HCT116 (cell line): ENCODE data around the gene MZB1. TPM values are rescaled to one million over a fixed set of nuclear protein-coding genes. Genes with fewer than 3 reads are reported as not detected.

ENCODE experiments used
- ATAC-seq: fragments of 200-7000 bp; cut with Tn5 transposase; 2 replicates; pipeline ENCODE4 v1.9.1; 2020; ENCODE audit warnings: mild to moderate bottlenecking, moderate library complexity
- BruUV-seq: library from RNA; stranded (reverse); fragments of 400-500 nt; replicated peaks from 2 replicates; lab custom pipeline; 2021; lab: Mats Ljungman, UMichigan
- CTCF ChIA-PET: fragments of 300-600 bp; sonication (Branson Sonifier 250); formaldehyde crosslinking; loops from one replicate; lab custom pipeline; 2021; ENCODE audit warnings: antibody characterized with exemption; lab: Charles Lee
- POLR2A ChIA-PET: fragments of 300-600, 350-600 bp; sonication (Branson Sonifier 250); formaldehyde crosslinking; loops from one replicate; lab custom pipeline; 2021; ENCODE audit warnings: antibody characterized with exemption; lab: Charles Lee
- RAD21 ChIA-PET, 2 experiments: fragments of 300-600 bp; sonication (Branson Sonifier 250); formaldehyde crosslinking; loops; one replicate each; lab custom pipeline; 2023; ENCODE audit warnings: low total read pairs in 2 of 2; ENCODE audit not compliant: uncharacterized antibody in 2 of 2, unreplicated experiment in 2 of 2, low non-redundant PET in 1 of 2; lab: Charles Lee
- DNase-seq: peaks from one replicate; pipeline ENCODE4 v3.0.0-alpha.2; 2010; ENCODE audit warnings: low read depth, low spot score
- H2AFZ ChIP-seq: fragments of 200-600 bp; shearing (Covaris generic), sonication (generic); 2 replicates; pipeline ENCODE4 v1.6.1; 2017; ENCODE audit warnings: low read depth, mixed run types, mixed read lengths, antibody characterized with exemption, low read length; ENCODE audit not compliant: poor library complexity, severe bottlenecking
- H3K27ac ChIP-seq: 2 replicates; pipeline ENCODE4 v1.5.1; 2012; ENCODE audit warnings: low read depth, low read length
- H3K27me3 ChIP-seq: fragments of 200-600 bp; sonication (generic); 2 replicates; pipeline ENCODE4 v1.6.1; 2016; ENCODE audit warnings: mixed run types, low read length, mixed read lengths; ENCODE audit not compliant: insufficient read depth
- H3K36me3 ChIP-seq, 2 experiments: fragments of 200-500 bp in 1 of 2; fragments of 200-600 bp in 1 of 2; sonication (Bioruptor generic) in 1 of 2; sonication (generic) in 1 of 2; 2 replicates each; pipeline versions ENCODE4 v1.5.1 to v1.6.1; 2014 to 2016; ENCODE audit warnings: low read length in 2 of 2, inconsistent platforms in 1 of 2, mixed read lengths in 1 of 2, mixed run types in 1 of 2; ENCODE audit not compliant: insufficient read depth in 2 of 2, control insufficient read depth in 1 of 2
- H3K4me1 ChIP-seq, 2 experiments: fragments of 200-600 bp in 1 of 2; sonication (generic) in 1 of 2; 2 replicates each; pipeline versions ENCODE4 v1.5.1 to v1.6.1; 2012 to 2017; ENCODE audit warnings: low read length in 2 of 2, inconsistent platforms in 1 of 2, mild to moderate bottlenecking in 1 of 2, mixed read lengths in 1 of 2, mixed run types in 1 of 2, moderate library complexity in 1 of 2; ENCODE audit not compliant: insufficient read depth in 2 of 2, control insufficient read depth in 1 of 2
- H3K4me2 ChIP-seq: fragments of 200-600 bp; sonication (generic); 2 replicates; pipeline ENCODE4 v1.6.1; 2017; ENCODE audit warnings: mixed run types, low read length, mixed read lengths
- H3K4me3 ChIP-seq, 2 experiments: fragments of 200-600 bp in 1 of 2; sonication (generic) in 1 of 2; replicated peaks in 1 of 2; 2 replicates each; pipeline ENCODE4 v1.5.1; 2011 to 2016; ENCODE audit warnings: low read length in 2 of 2, control low read depth in 1 of 2, low read depth in 1 of 2, mild to moderate bottlenecking in 1 of 2, mixed read lengths in 1 of 2, mixed run types in 1 of 2
- H3K79me2 ChIP-seq: fragments of 200-600 bp; sonication (generic); 2 replicates; pipeline ENCODE4 v1.6.1; 2017; ENCODE audit warnings: mild to moderate bottlenecking, mixed run types, low read length, moderate library complexity, mixed read lengths; ENCODE audit not compliant: insufficient read depth
- H3K9ac ChIP-seq: fragments of 200-600 bp; sonication (generic); 2 replicates; pipeline ENCODE4 v1.6.1; 2016; ENCODE audit warnings: low read length, mixed read lengths
- H3K9me2 ChIP-seq: fragments of 200-600 bp; sonication (generic), shearing (Covaris generic); 2 replicates; pipeline ENCODE4 v1.6.1; 2017; ENCODE audit warnings: mixed run types, mild to moderate bottlenecking, moderate library complexity; ENCODE audit not compliant: insufficient read depth
- H3K9me3 ChIP-seq, 2 experiments: fragments of 200-500 bp in 1 of 2; fragments of 200-600 bp in 1 of 2; sonication (Bioruptor generic) in 1 of 2; sonication (generic) in 1 of 2; 2 replicates each; pipeline ENCODE4 v1.6.1; 2014 to 2017; ENCODE audit warnings: low read length in 2 of 2, mixed read lengths in 2 of 2, inconsistent platforms in 1 of 2, low read depth in 1 of 2, mild to moderate bottlenecking in 1 of 2, mixed run types in 1 of 2, moderate library complexity in 1 of 2; ENCODE audit not compliant: control insufficient read depth in 1 of 2, insufficient read depth in 1 of 2
- H4K20me1 ChIP-seq: fragments of 200-600 bp; sonication (generic), shearing (Covaris generic); 2 replicates; pipeline ENCODE4 v1.6.1; 2017; ENCODE audit warnings: mixed run types, mild to moderate bottlenecking, moderate library complexity; ENCODE audit not compliant: insufficient read depth
- CBX3 ChIP-seq: IDR thresholded peaks from 2 replicates; pipeline ENCODE4 v1.6.1; 2012; ENCODE audit warnings: low read depth
- EZH2phosphoT487 ChIP-seq: fragments of 200-600 bp; IDR thresholded peaks from 2 replicates; pipeline ENCODE4 v1.6.1; 2018; ENCODE audit warnings: antibody characterized with exemption, borderline replicate concordance
- FOSL1 ChIP-seq: IDR thresholded peaks from 2 replicates; pipeline ENCODE4 v1.6.1; 2012; ENCODE audit warnings: low read depth
- JUND ChIP-seq: IDR thresholded peaks from 2 replicates; pipeline ENCODE4 v1.6.1; 2012
- POLR2A ChIP-seq: IDR thresholded peaks from 2 replicates; pipeline ENCODE4 v1.7.0; 2011; ENCODE audit warnings: borderline replicate concordance; ENCODE audit not compliant: insufficient read depth, insufficient read length; ENCODE audit errors: extremely low read depth
- POLR2AphosphoS5 ChIP-seq: IDR thresholded peaks from 2 replicates; pipeline ENCODE4 v1.6.1; 2011; ENCODE audit warnings: mild to moderate bottlenecking, low read depth, low read length, moderate library complexity
- SIN3A ChIP-seq: IDR thresholded peaks from 2 replicates; pipeline ENCODE4 v1.6.1; 2012; ENCODE audit warnings: low read depth
- SP1 ChIP-seq: IDR thresholded peaks from 2 replicates; pipeline ENCODE4 v1.6.1; 2012; ENCODE audit warnings: low read depth
- YY1 ChIP-seq: IDR thresholded peaks from 2 replicates; pipeline ENCODE4 v1.6.1; 2011; ENCODE audit warnings: low read length, low read depth, moderate library complexity, mild to moderate bottlenecking; ENCODE audit not compliant: insufficient replicate concordance; ENCODE audit errors: extremely low read depth
- ZNF274 ChIP-seq: fragments of 200-500 bp; sonication (Bioruptor generic); IDR thresholded peaks from 2 replicates; pipeline ENCODE4 v1.6.1; 2014; ENCODE audit warnings: mild to moderate bottlenecking, low read depth, low read length, inconsistent platforms
- intact Hi-C: fragments of 100-400 bp; cut with micrococcal nuclease; formaldehyde crosslinking; loops from 2 replicates; pipeline ENCODE4 v1.10.0; 2022
- total RNA-seq: library from RNA; stranded (reverse); gene quantifications from one replicate; pipeline ENCODE4 v1.2.1, GENCODE V29; 2021; ENCODE audit not compliant: unreplicated experiment
- TF ChIP-seq, protein P1 (sequence below): IDR thresholded peaks from 2 replicates; pipeline ENCODE4 v1.6.1; 2012
- TF ChIP-seq, protein P2 (sequence below): IDR thresholded peaks from 2 replicates; pipeline ENCODE4 v1.6.1; 2011; ENCODE audit warnings: mild to moderate bottlenecking, low read length, moderate library complexity; ENCODE audit not compliant: insufficient replicate concordance; ENCODE audit errors: extremely low read depth
- TF ChIP-seq, protein P3 (sequence below): IDR thresholded peaks from 2 replicates; pipeline ENCODE4 v1.6.1; 2012; ENCODE audit warnings: low read depth

Gene MZB1
- total RNA-seq, 1 experiment from 2014 or later, result 0.81 TPM

- ChIA-PET POLR2A (interaction anchor here (0.7 kb wide), 1 partner anchor 967 kb away, joined by 3 read pairs; no protein-coding TSS in a partner anchor), CTCF (no interaction called here), RAD21 (no interaction called here)
- no peaks in the 10 kb centered on the region for H3K9me3 ChIP-seq
- H2AFZ ChIP-seq, result no peak overlapping the region
- DNase-seq (no peak), ATAC-seq (no peak)
- 0 out of 4 replicates have a peak, but pooled peaks cover 0 to 3% of the 10 kb centered on the region in 2 experiments for H3K4me1 ChIP-seq
- no TSS peak for BruUV-seq
- peaks cover 12 to 17% of the 10 kb centered on the region in 2 experiments; a peak in 3 of 4 replicates for H3K36me3 ChIP-seq
- peaks cover 4% of the 10 kb centered on the region; the same call in 1 of the 2 replicates for H4K20me1 ChIP-seq
- TF ChIP-seq JUND (no peak), YY1 (no peak), ZNF274 (no peak), POLR2A (no peak), POLR2AphosphoS5 (no peak), SP1 (no peak), FOSL1 (no peak), EZH2phosphoT487 (no peak), SIN3A (no peak), CBX3 (no peak)
- TF ChIP-seq, protein P1, sequence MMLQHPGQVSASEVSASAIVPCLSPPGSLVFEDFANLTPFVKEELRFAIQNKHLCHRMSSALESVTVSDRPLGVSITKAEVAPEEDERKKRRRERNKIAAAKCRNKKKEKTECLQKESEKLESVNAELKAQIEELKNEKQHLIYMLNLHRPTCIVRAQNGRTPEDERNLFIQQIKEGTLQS, result no peak
- TF ChIP-seq, protein P2, sequence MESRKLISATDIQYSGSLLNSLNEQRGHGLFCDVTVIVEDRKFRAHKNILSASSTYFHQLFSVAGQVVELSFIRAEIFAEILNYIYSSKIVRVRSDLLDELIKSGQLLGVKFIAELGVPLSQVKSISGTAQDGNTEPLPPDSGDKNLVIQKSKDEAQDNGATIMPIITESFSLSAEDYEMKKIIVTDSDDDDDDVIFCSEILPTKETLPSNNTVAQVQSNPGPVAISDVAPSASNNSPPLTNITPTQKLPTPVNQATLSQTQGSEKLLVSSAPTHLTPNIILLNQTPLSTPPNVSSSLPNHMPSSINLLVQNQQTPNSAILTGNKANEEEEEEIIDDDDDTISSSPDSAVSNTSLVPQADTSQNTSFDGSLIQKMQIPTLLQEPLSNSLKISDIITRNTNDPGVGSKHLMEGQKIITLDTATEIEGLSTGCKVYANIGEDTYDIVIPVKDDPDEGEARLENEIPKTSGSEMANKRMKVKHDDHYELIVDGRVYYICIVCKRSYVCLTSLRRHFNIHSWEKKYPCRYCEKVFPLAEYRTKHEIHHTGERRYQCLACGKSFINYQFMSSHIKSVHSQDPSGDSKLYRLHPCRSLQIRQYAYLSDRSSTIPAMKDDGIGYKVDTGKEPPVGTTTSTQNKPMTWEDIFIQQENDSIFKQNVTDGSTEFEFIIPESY, result no peak
- TF ChIP-seq, protein P3, sequence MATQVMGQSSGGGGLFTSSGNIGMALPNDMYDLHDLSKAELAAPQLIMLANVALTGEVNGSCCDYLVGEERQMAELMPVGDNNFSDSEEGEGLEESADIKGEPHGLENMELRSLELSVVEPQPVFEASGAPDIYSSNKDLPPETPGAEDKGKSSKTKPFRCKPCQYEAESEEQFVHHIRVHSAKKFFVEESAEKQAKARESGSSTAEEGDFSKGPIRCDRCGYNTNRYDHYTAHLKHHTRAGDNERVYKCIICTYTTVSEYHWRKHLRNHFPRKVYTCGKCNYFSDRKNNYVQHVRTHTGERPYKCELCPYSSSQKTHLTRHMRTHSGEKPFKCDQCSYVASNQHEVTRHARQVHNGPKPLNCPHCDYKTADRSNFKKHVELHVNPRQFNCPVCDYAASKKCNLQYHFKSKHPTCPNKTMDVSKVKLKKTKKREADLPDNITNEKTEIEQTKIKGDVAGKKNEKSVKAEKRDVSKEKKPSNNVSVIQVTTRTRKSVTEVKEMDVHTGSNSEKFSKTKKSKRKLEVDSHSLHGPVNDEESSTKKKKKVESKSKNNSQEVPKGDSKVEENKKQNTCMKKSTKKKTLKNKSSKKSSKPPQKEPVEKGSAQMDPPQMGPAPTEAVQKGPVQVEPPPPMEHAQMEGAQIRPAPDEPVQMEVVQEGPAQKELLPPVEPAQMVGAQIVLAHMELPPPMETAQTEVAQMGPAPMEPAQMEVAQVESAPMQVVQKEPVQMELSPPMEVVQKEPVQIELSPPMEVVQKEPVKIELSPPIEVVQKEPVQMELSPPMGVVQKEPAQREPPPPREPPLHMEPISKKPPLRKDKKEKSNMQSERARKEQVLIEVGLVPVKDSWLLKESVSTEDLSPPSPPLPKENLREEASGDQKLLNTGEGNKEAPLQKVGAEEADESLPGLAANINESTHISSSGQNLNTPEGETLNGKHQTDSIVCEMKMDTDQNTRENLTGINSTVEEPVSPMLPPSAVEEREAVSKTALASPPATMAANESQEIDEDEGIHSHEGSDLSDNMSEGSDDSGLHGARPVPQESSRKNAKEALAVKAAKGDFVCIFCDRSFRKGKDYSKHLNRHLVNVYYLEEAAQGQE, result no peak
- intact Hi-C loops, result no loop called here
- H3K9ac ChIP-seq, result no peak overlapping the region
- no peak overlapping the region for H3K4me2 ChIP-seq
- H3K9me2 ChIP-seq, result no peaks in the 10 kb centered on the region
- H3K79me2 ChIP-seq, result peaks cover 69% of the 10 kb centered on the region
- no peak overlapping the region for H3K4me3 ChIP-seq
- no peaks in the 10 kb centered on the region for H3K27me3 ChIP-seq
- no peak overlapping the region for H3K27ac ChIP-seq
Measured at GRCh38 chr5:139361835-139362429, 27.8 kb downstream of the MZB1 start.
